ENCODE data around the gene OR51T1. TPM values are rescaled to one million over a fixed set of nuclear protein-coding genes. Genes with fewer than 3 reads are reported as not detected.
"Not testable (repeated sequence)": the region's sequence is repeated elsewhere in the genome, so short reads cannot be mapped to it uniquely, and the experiment has no call there.

The OR51T1 gene
- total RNA-seq = not detected in 2 replicates

DNA sequence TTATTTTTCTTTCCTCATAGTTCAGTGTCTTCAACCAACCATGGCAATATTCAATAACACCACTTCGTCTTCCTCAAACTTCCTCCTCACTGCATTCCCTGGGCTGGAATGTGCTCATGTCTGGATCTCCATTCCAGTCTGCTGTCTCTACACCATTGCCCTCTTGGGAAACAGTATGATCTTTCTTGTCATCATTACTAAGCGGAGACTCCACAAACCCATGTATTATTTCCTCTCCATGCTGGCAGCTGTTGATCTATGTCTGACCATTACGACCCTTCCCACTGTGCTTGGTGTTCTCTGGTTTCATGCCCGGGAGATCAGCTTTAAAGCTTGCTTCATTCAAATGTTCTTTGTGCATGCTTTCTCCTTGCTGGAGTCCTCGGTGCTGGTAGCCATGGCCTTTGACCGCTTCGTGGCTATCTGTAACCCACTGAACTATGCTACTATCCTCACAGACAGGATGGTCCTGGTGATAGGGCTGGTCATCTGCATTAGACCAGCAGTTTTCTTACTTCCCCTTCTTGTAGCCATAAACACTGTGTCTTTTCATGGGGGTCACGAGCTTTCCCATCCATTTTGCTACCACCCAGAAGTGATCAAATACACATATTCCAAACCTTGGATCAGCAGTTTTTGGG lies at the start of gene OR51T1:
Gene OR51T1, plus strand, starts transcription at position 41 of the 641 bp plus-strand sequence. Its CDS starts 0 bp downstream, at position 41.
- DNase-seq (ENCODE audit: low read depth in 2 of 2) = no peak

- DNase-seq (ENCODE audit: low read depth in 2 of 2) = no peak
Observed at GRCh38 chr11:4839851-4840549, 41.7 kb upstream of the OR51T1 start.

- no peak for DNase-seq (ENCODE audit: low read depth in 2 of 2)
Observed at GRCh38 chr11:4848908-4849532, 32.7 kb upstream of the OR51T1 start, which contains the start of gene OR51S1. TSS of gene OR51S1 (minus strand) at chr11:4849208. CDS start at chr11:4849208, 0 bp downstream.

DNA sequence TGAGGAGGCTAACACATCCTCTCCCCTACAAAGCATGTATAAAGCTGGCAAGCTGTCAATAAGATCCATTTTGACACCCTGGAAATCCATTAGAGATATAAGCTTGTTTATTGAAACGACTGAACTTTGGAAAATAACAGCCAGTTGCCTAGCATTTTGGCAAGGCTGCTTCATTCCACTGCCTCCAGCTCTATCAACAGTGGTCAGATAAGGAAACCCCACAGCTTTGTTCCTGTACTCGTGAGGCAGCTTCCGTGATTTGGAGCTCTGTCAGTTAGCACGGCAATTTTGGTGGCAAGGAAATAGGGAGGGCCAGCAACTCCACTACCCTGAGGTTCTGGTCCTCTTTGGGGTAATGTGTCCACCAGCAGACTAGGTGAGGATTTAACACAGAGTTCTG lies 30.7 kb upstream of the OR51T1 start:
- no peak for DNase-seq (ENCODE audit: low read depth in 2 of 2)

GRCh38 chr11:4854286-4854685 lies 27.4 kb upstream of the OR51T1 start:
- DNase-seq (ENCODE audit: low read depth in 2 of 2) = not testable (repeated sequence)

- no peak for DNase-seq (ENCODE audit: low read depth in 2 of 2)
Observed at GRCh38 chr11:4862447-4863236, 19.1 kb upstream of the OR51T1 start.

DNA sequence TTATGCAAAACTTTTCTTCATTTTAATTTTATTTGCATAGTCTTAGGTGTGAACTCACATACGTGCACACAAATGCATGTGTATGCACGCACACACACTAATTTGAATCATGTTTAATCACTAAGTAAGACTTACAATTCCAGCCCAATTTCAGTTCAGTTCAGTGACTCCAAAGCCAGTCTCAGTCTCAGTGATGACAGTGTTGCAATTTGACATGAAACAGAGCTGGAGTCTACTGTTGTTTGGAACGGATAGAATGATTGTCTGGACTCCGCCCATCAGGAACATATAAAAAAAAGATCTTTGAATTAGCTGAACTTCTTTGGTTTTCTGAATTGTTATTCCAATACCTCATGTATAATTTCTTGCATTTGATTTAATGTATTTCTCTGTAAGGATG lies 17.8 kb upstream of the OR51T1 start:
- DNase-seq (ENCODE audit: low read depth in 2 of 2) = no peak

DNA sequence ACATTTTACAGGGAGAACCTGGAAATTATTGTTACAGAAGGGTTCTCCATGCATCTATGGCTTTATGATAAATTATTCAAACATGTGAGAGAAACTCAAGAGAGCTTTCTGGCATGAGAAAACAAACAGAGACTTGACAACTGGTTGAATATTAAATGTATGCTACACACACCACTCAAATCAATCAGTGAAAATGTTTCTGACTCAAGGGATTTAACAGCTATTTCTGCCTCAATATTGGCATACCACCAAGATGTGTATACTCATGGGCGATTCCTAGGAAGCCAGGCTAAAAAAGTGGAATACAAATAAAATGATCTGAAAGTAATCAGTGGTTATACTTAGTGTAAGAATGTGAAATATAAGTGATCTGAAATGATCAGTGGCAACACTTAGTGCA lies 15.8 kb upstream of the OR51T1 start:
- no peak for DNase-seq (ENCODE audit: low read depth in 2 of 2)

- no peak for DNase-seq (ENCODE audit: low read depth in 2 of 2)
Observed at GRCh38 chr11:4881188-4881587, 512 bp upstream of the OR51T1 start.

DNA sequence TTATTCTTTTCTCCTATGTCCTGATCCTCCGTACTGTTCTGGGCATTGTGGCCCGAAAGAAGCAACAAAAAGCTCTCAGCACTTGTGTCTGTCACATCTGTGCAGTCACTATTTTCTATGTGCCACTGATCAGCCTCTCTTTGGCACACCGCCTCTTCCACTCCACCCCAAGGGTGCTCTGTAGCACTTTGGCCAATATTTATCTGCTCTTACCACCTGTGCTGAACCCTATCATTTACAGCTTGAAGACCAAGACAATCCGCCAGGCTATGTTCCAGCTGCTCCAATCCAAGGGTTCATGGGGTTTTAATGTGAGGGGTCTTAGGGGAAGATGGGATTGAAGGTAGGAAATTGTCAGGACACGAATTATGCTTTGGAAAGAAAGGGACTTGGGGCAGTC lies 843 bp downstream of the OR51T1 start:
- DNase-seq (ENCODE audit: low read depth in 2 of 2) = no peak

DNA sequence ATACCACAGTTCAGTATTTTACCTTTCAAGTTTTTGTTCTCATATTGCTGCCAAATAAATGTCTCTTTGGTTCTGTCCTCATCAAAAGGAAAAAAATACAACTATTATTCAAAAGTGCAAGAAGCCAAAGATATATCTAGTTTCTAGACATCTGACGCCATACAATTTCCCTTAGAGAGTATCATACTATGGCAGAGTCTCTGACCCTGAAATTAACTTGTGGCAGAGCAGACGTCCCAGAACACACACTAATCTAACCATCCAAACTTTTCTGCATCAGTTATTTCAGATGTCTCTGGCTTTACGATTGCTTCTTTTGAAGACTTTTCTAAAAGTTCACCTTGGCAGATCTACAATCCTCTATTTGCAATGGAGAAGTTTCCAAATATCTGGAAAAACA lies 2.7 kb downstream of the OR51T1 start:
- no peak for DNase-seq (ENCODE audit: low read depth in 2 of 2)

DNA sequence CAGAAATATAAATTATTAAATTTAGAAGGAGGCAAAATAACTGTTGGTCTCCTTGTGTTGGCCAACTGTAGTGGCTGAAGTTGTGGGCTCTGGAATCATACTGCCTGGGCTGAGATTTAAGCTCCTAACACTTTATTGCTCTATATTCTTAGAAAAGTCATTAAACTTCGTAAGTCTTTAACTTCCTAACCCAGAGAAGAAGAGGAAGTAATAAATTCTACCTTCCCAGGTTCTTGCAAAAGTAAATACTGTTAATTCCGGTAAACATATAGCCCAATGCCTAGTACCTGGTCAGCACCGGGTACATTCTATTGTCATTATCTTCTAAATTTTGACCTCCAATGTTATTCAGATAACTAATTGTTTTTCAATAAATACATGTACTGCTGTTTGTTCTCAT lies 4.5 kb downstream of the OR51T1 start:
- no peak for DNase-seq (ENCODE audit: low read depth in 2 of 2)

DNA sequence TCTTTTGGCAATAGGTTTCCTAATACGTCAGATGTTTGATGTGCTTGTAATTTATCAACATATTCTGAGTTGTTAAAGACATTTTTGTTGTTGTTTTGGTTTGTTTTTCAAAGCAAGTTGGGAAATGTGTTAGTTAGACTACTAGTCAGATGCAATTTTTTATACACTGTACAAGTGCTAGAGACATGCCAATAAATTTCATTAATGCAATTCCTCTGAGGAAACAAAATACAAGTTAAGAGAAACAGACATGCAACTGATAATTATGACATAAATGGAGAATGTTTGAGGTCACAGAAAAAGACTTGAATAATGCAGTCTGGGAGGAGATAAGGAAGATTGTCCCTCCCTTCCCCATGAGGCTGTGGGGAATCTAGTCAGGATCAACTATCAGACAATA lies 5.9 kb downstream of the OR51T1 start:
- DNase-seq (ENCODE audit: low read depth in 2 of 2) = no peak

GRCh38 chr11:4890279-4890678 lies 8.6 kb downstream of the OR51T1 start:
- no peak for DNase-seq (ENCODE audit: low read depth in 2 of 2)

- no peak for DNase-seq (ENCODE audit: low read depth in 2 of 2)
Observed at GRCh38 chr11:4891996-4892640, 10.4 kb downstream of the OR51T1 start.

- DNase-seq (ENCODE audit: low read depth in 2 of 2) = no peak
Observed at GRCh38 chr11:4903484-4903883, 21.8 kb downstream of the OR51T1 start, which contains the start of gene OR51A7. TSS of gene OR51A7 (plus strand) at chr11:4903783. CDS start at chr11:4907370, 3,587 bp downstream.

GRCh38 chr11:4916581-4916980 lies 34.9 kb downstream of the OR51T1 start:
- DNase-seq (ENCODE audit: low read depth in 2 of 2) = no peak

- DNase-seq (ENCODE audit: low read depth in 2 of 2) = no peak
Observed at GRCh38 chr11:4919250-4919649, 37.5 kb downstream of the OR51T1 start, which contains the start of gene OR51G2. TSS of gene OR51G2 (minus strand) at chr11:4919350. CDS start at chr11:4915663, 3,687 bp downstream.

- no peak for DNase-seq (ENCODE audit: low read depth in 2 of 2)
Observed at GRCh38 chr11:4921796-4922195, 40.1 kb downstream of the OR51T1 start.

- no peak for DNase-seq (ENCODE audit: low read depth in 2 of 2)
Observed at GRCh38 chr11:4922304-4922703, 40.6 kb downstream of the OR51T1 start.

DNA sequence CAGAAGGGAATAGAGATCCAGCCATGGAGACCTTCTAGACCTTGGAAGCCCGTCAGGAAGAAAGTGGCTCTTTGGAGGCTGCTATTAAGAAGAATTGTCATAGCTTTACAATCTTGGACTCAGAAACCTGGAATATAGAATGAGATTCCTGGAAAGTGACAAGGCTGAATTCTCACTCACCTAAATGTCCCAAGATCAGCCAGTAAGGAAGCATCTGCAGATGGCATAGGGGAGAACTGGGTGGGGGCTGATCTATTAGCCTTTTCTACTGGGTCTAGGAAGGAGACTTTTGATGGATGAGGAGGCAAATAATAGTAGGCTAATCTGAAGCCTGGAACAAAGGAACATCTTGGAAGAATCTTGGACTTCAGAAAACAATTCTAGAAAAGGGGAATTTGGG lies 42.5 kb downstream of the OR51T1 start, which contains the start of gene OR51G1:
Gene OR51G1, minus strand, starts transcription at position 101 of the 400 bp plus-strand sequence. Its CDS starts 0 bp downstream, at position 101.
- DNase-seq (ENCODE audit: low read depth in 2 of 2) = no peak

Data from dermis microvascular lymphatic vessel endothelial cell (primary cell).